H1 (cell line): Measurements from ENCODE around the gene MMP1. TPM values are rescaled to one million over a fixed set of nuclear protein-coding genes. Genes with fewer than 3 reads are reported as not detected.

Experiments
- CTCF ChIA-PET: fragments of 300-600 bp; sonication (Branson Sonifier 250); formaldehyde crosslinking; loops from one replicate; lab custom pipeline; 2021; ENCODE audit not compliant: partially characterized antibody; lab: Charles Lee
- POLR2A ChIA-PET: fragments of 300-600 bp; sonication (Branson Sonifier 250); formaldehyde crosslinking; loops from one replicate; lab custom pipeline; 2021; ENCODE audit warnings: inconsistent platforms; ENCODE audit not compliant: partially characterized antibody; lab: Charles Lee
- DNase-seq, 2 experiments: peaks; one replicate each; pipeline versions ENCODE4 v3.0.0 to v3.0.0-alpha.2; 2010 to 2022; ENCODE audit warnings: low spot score in 2 of 2, low read depth in 1 of 2, mixed read lengths in 1 of 2
- FAIRE-seq: peaks from 2 replicates; lab custom pipeline; 2011; peaks lifted over from hg19 to GRCh38; lab: Jason Lieb, UNC
- H2AFZ ChIP-seq: 2 replicates; pipeline ENCODE4 v1.8.1; 2012; ENCODE audit warnings: low read length, inconsistent platforms
- H2AK5ac ChIP-seq: 2 replicates; pipeline ENCODE4 v1.6.1; 2013; ENCODE audit warnings: low read depth, low read length
- H2BK120ac ChIP-seq: replicated peaks from 2 replicates; pipeline ENCODE3; 2013; ENCODE audit warnings: low read depth, low read length, inconsistent platforms
- H2BK12ac ChIP-seq: 2 replicates; pipeline ENCODE4 v1.6.1; 2013; ENCODE audit warnings: low read depth, low read length
- H2BK15ac ChIP-seq: 2 replicates; pipeline ENCODE4 v1.6.1; 2013; ENCODE audit warnings: low read length
- H2BK20ac ChIP-seq: 2 replicates; pipeline ENCODE4 v1.6.1; 2013; ENCODE audit warnings: low read length
- H2BK5ac ChIP-seq: 2 replicates; pipeline ENCODE4 v1.6.1; 2013; ENCODE audit warnings: low read depth, low read length
- H3K14ac ChIP-seq: 2 replicates; pipeline ENCODE4 v1.6.1; 2013; ENCODE audit warnings: inconsistent platforms; ENCODE audit not compliant: insufficient read length
- H3K18ac ChIP-seq: 2 replicates; pipeline ENCODE4 v1.6.1; 2013; ENCODE audit warnings: low read length; ENCODE audit errors: extremely low read depth
- H3K23ac ChIP-seq: 2 replicates; pipeline ENCODE4 v1.6.1; 2013; ENCODE audit warnings: inconsistent platforms; ENCODE audit not compliant: insufficient read length
- H3K23me2 ChIP-seq: 2 replicates; pipeline ENCODE4 v1.6.1; 2013; ENCODE audit warnings: low read depth, low read length
- H3K27ac ChIP-seq: 2 replicates; pipeline ENCODE4 v1.6.1; 2011; ENCODE audit warnings: low read depth, low read length, inconsistent platforms
- H3K27me3 ChIP-seq, 4 experiments: replicated peaks in 1 of 4; 1 replicate in 1 of 4; 2 replicates in 3 of 4; pipeline versions ENCODE4 v1.6.1 to v1.8.1; 2011 to 2013; ENCODE audit warnings: low read length in 3 of 4, mild to moderate bottlenecking in 3 of 4, inconsistent platforms in 2 of 4, mixed read lengths in 2 of 4, moderate library complexity in 1 of 4; ENCODE audit not compliant: control insufficient read depth in 3 of 4, insufficient read depth in 3 of 4; ENCODE audit errors: extremely low read depth in 1 of 4
- H3K36me3 ChIP-seq, 4 experiments: 2 replicates each; pipeline versions ENCODE4 v1.6.1 to v1.8.1; 2011 to 2013; ENCODE audit warnings: mild to moderate bottlenecking in 4 of 4, low read length in 3 of 4, moderate library complexity in 2 of 4, control low read depth in 1 of 4, inconsistent platforms in 1 of 4; ENCODE audit not compliant: insufficient read depth in 4 of 4, control insufficient read depth in 2 of 4
- H3K4ac ChIP-seq: replicated peaks from 2 replicates; pipeline ENCODE3; 2013; ENCODE audit warnings: low read length, low read depth, mixed read lengths, inconsistent platforms; ENCODE audit not compliant: insufficient read length
- H3K4me1 ChIP-seq, 4 experiments: replicated peaks in 1 of 4; 1 replicate in 1 of 4; 2 replicates in 3 of 4; pipeline versions ENCODE4 v1.6.1 to v1.8.1; 2011 to 2013; ENCODE audit warnings: low read length in 3 of 4, inconsistent platforms in 2 of 4, mixed read lengths in 1 of 4; ENCODE audit not compliant: insufficient read depth in 4 of 4, control insufficient read depth in 3 of 4
- H3K4me2 ChIP-seq, 2 experiments: 2 replicates each; pipeline versions ENCODE4 v1.6.1 to v1.8.1; 2011 to 2013; ENCODE audit warnings: low read depth in 2 of 2, low read length in 2 of 2, control low read depth in 1 of 2, inconsistent platforms in 1 of 2, mild to moderate bottlenecking in 1 of 2; ENCODE audit not compliant: insufficient read depth in 1 of 2
- H3K4me3 ChIP-seq, 4 experiments: fragments of 200-600, 300-600 bp in 1 of 4; sonication (generic), shearing (Covaris generic), sonication (Bioruptor Twin) in 1 of 4; 2 replicates each; pipeline versions ENCODE4 v1.5.1 to v1.8.1; 2011 to 2016; ENCODE audit warnings: low read length in 4 of 4, low read depth in 3 of 4, control low read depth in 2 of 4, inconsistent platforms in 2 of 4, mild to moderate bottlenecking in 2 of 4, mixed read lengths in 1 of 4, moderate library complexity in 1 of 4; ENCODE audit not compliant: insufficient read depth in 2 of 4; ENCODE audit errors: extremely low read depth in 1 of 4
- H3K56ac ChIP-seq: replicated peaks from 2 replicates; pipeline ENCODE3; 2013; ENCODE audit warnings: low read depth, mild to moderate bottlenecking, mixed read lengths, low read length, inconsistent platforms; ENCODE audit not compliant: insufficient read length
- H3K79me1 ChIP-seq: 2 replicates; pipeline ENCODE4 v1.6.1; 2013; ENCODE audit warnings: low read depth, low read length, control low read depth
- H3K79me2 ChIP-seq, 2 experiments: 2 replicates each; pipeline versions ENCODE4 v1.6.1 to v1.8.1; 2012 to 2013; ENCODE audit warnings: low read length in 2 of 2, mild to moderate bottlenecking in 2 of 2, inconsistent platforms in 1 of 2; ENCODE audit not compliant: insufficient read depth in 2 of 2, control insufficient read depth in 1 of 2
- H3K9ac ChIP-seq, 4 experiments: replicated peaks in 1 of 4; 1 replicate in 1 of 4; 2 replicates in 3 of 4; pipeline versions ENCODE4 v1.6.1 to v1.8.1; 2011 to 2013; ENCODE audit warnings: low read depth in 3 of 4, low read length in 3 of 4, control low read depth in 2 of 4, mild to moderate bottlenecking in 2 of 4, moderate library complexity in 2 of 4, inconsistent platforms in 1 of 4; ENCODE audit errors: extremely low read depth in 1 of 4
- H3K9me3 ChIP-seq, 2 experiments: 2 replicates each; pipeline versions ENCODE4 v1.6.1 to v1.8.1; 2012 to 2013; ENCODE audit warnings: mild to moderate bottlenecking in 2 of 2, moderate library complexity in 2 of 2, control low read depth in 1 of 2, inconsistent platforms in 1 of 2, low read depth in 1 of 2, low read length in 1 of 2, mixed read lengths in 1 of 2; ENCODE audit not compliant: insufficient read depth in 2 of 2
- H4K20me1 ChIP-seq, 2 experiments: replicated peaks in 1 of 2; 2 replicates each; pipeline versions ENCODE3 to v1.8.1; 2011 to 2013; ENCODE audit warnings: inconsistent platforms in 2 of 2, low read length in 2 of 2, mild to moderate bottlenecking in 1 of 2; ENCODE audit not compliant: insufficient read depth in 2 of 2, control insufficient read depth in 1 of 2
- H4K5ac ChIP-seq: 2 replicates; pipeline ENCODE4 v1.6.1; 2013; ENCODE audit warnings: low read length, low read depth, mixed read lengths, inconsistent platforms; ENCODE audit not compliant: insufficient read length
- H4K8ac ChIP-seq: 2 replicates; pipeline ENCODE4 v1.8.0; 2013; ENCODE audit warnings: mild to moderate bottlenecking, moderate library complexity, low read length, inconsistent platforms; ENCODE audit not compliant: insufficient read depth; ENCODE audit errors: extremely low read depth
- H4K91ac ChIP-seq: replicated peaks from 2 replicates; pipeline ENCODE3; 2013; ENCODE audit warnings: low read length, mixed read lengths, inconsistent platforms; ENCODE audit not compliant: insufficient read length
- CEBPB ChIP-seq: IDR thresholded peaks from 2 replicates; pipeline ENCODE4 v1.6.1; 2012; ENCODE audit warnings: low read depth, low read length
- CHD1 ChIP-seq: IDR thresholded peaks from 2 replicates; pipeline ENCODE4 v1.6.1; 2012; ENCODE audit warnings: low read depth, low read length, improper control_type of control experiment
- E2F6 ChIP-seq: IDR thresholded peaks from 2 replicates; pipeline ENCODE4 v1.6.1; 2012; ENCODE audit warnings: inconsistent platforms
- PHF8 ChIP-seq: fragments of 200-600 bp; sonication (generic); conservative IDR thresholded peaks from 2 replicates; pipeline ENCODE4 v1.7.1; 2012; ENCODE audit warnings: low read depth, mild to moderate bottlenecking, inconsistent platforms, low read length, moderate library complexity
- WGBS, 2 experiments: shearing (Covaris generic) in 1 of 2; methylation state at CpG; one replicate each; pipeline versions ENCODE4 v1.1.6 to v1.1.7; 2013 to 2015; ENCODE audit warnings: low lambda C conversion rate in 2 of 2, mixed read lengths in 2 of 2, inconsistent platforms in 1 of 2, low coverage in 1 of 2, missing lambda C conversion rate in 1 of 2; ENCODE audit not compliant: insufficient replicate concordance in 2 of 2, insufficient coverage in 1 of 2, insufficient read length in 1 of 2; ENCODE audit errors: extremely low coverage in 1 of 2, missing lambda C conversion rate in 1 of 2; 5-methylcytosine and 5-hydroxymethylcytosine counted together
- polyA plus RNA-seq, 7 experiments: library from polyadenylated mRNA; depleted of rRNA in 3 of 7; stranded (reverse) in 5 of 7; unstranded in 2 of 7; fragments of >200 nt in 5 of 7; fragments of 200-250 nt in 2 of 7; gene quantifications; 1 replicate in 5 of 7; 2 replicates in 1 of 7; 4 replicates in 1 of 7; pipeline versions ENCODE4 v1.2.1 to v1.2.3, GENCODE V29; 2011 to 2013; ENCODE audit warnings: missing spikeins in 2 of 7, mixed read lengths in 2 of 7
- total RNA-seq: library from RNA; stranded (reverse); fragmentation: NEBNext Ultra II Directional; extraction: Animal tissue kit (Norgen Biotek cat#: 25700); gene quantifications from 2 replicates; pipeline ENCODE4 v1.2.1, GENCODE V29; 2021

The MMP1 gene
- total and polyA plus RNA-seq, 2 of the 8 experiments (the other 6 are each of a cell fraction or from before 2014, with no cell fraction given): not detected

DNA sequence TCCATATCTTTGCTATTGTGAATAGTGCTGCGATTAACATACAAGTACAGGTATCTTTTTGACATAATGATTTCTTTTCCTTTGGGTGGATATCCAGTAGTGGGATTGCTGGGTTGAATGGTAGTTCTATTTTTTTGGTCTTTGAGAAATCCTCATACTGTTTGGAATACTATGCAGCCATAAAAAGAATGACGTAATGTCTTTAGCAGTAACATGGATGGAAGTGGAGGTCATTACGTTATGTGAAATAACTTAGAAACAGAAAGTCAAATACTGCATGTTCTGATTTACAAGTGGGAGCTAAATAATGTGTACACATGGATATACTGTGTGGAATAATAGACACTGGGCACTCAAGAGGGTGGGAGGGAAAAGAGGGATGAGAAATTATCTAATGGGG is 13.6 kb downstream of the MMP1 start:
- Histone ChIP-seq H4K8ac (no peak overlapping the region), H3K79me1 (no peaks in the 10 kb centered on the region), H4K20me1 (no peaks in the 10 kb centered on the region), H2BK20ac (no peak overlapping the region), H3K9ac (no peak overlapping the region), H3K27ac (no peak overlapping the region), H3K4me1 (peaks cover 0 to 2% (median under 1%) of the 10 kb centered on the region in 4 experiments; a peak in 2 of 7 replicates), H3K4ac (no peak overlapping the region), H3K23ac (no peak overlapping the region), H4K5ac (no peak overlapping the region), H3K18ac (no peak overlapping the region), H2BK120ac (no peak overlapping the region), H3K9me3 (no peaks in the 10 kb centered on the region), H3K79me2 (no peaks in the 10 kb centered on the region), H3K36me3 (no peaks in the 10 kb centered on the region), H3K27me3 (no peaks in the 10 kb centered on the region), H2BK12ac (no peak overlapping the region), H3K14ac (no peak overlapping the region), H2AFZ (no peak overlapping the region), H2AK5ac (no peak overlapping the region), H2BK15ac (no peak overlapping the region), H3K4me2 (no peak overlapping the region), H4K91ac (no peak overlapping the region), H2BK5ac (no peak overlapping the region), H3K23me2 (no peaks in the 10 kb centered on the region), H3K56ac (no peak overlapping the region), H3K4me3 (no peak overlapping the region)
- no peak for DNase-seq
- CTCF ChIA-PET: interaction anchor here (0.6 to 7.0 kb wide), 8 partner anchors 7 to 156 kb away, joined by 3 to 57 read pairs (median 8); no protein-coding TSS in a partner anchor
- POLR2A ChIA-PET: no interaction called here
- no peak for FAIRE-seq
- WGBS, 2 experiments: 86% methylated on average over 3 of the region's 3 CpGs; no CpG with 5 or more reads in 1 of the 2 experiments
- TF ChIP-seq CEBPB (no peak), PHF8 (no peak), E2F6 (no peak), CHD1 (no peak)
